Gastrocnemius medialis (tissue), 4 donors: ENCODE results near the gene CDH23.

ENCODE experiments used
- POLR2A ChIP-seq, 2 donors: fragments of 450-650 bp; IDR thresholded peaks; one replicate each; pipeline ENCODE4 v1.6.1; 2017; ENCODE audit warnings: antibody characterized with exemption in 2 of 2, mild to moderate bottlenecking in 2 of 2, moderate library complexity in 2 of 2
- TF ChIP-seq, protein P1 (sequence below), 5 experiments: fragments of 450-650 bp in 3 of 5; fragments of 200-600 bp in 2 of 5; sonication (generic) in 2 of 5; IDR thresholded peaks in 4 of 5; conservative IDR thresholded peaks in 1 of 5; 1 replicate in 4 of 5; 2 replicates in 1 of 5; pipeline ENCODE4 v1.5.1; 2016 to 2019; ENCODE audit warnings: antibody characterized with exemption in 5 of 5, mild to moderate bottlenecking in 3 of 5, moderate library complexity in 3 of 5

DNA sequence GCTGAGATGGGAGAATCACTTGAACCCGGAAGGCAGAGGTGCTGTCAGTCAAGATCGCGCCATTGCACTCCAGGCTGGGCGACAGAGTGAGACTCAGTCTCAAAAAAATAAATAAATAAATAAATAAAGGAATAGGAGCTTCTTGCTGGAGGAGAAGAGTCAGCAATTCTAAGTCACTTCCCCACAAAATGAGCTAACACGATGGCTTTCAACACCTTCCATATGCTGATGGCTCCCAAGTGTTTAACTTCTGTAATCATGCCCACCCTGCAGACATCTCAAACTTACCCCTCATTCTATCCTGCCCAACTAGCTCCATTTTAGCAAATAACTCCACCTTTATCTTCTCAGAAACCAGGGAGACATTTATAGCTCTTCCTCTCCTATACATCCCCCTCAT, 433.2 kb downstream of the CDH23 start:
- TF ChIP-seq, protein P1, sequence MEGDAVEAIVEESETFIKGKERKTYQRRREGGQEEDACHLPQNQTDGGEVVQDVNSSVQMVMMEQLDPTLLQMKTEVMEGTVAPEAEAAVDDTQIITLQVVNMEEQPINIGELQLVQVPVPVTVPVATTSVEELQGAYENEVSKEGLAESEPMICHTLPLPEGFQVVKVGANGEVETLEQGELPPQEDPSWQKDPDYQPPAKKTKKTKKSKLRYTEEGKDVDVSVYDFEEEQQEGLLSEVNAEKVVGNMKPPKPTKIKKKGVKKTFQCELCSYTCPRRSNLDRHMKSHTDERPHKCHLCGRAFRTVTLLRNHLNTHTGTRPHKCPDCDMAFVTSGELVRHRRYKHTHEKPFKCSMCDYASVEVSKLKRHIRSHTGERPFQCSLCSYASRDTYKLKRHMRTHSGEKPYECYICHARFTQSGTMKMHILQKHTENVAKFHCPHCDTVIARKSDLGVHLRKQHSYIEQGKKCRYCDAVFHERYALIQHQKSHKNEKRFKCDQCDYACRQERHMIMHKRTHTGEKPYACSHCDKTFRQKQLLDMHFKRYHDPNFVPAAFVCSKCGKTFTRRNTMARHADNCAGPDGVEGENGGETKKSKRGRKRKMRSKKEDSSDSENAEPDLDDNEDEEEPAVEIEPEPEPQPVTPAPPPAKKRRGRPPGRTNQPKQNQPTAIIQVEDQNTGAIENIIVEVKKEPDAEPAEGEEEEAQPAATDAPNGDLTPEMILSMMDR (IDR thresholded peaks at IDR 0.05 in 4 of 5, conservative IDR thresholded peaks at IDR 0.05 in 1 of 5), result no peak
- no peak for TF ChIP-seq POLR2A (IDR thresholded peaks at IDR 0.05)
